ENCODE results near the gene GIMAP8.

DNA sequence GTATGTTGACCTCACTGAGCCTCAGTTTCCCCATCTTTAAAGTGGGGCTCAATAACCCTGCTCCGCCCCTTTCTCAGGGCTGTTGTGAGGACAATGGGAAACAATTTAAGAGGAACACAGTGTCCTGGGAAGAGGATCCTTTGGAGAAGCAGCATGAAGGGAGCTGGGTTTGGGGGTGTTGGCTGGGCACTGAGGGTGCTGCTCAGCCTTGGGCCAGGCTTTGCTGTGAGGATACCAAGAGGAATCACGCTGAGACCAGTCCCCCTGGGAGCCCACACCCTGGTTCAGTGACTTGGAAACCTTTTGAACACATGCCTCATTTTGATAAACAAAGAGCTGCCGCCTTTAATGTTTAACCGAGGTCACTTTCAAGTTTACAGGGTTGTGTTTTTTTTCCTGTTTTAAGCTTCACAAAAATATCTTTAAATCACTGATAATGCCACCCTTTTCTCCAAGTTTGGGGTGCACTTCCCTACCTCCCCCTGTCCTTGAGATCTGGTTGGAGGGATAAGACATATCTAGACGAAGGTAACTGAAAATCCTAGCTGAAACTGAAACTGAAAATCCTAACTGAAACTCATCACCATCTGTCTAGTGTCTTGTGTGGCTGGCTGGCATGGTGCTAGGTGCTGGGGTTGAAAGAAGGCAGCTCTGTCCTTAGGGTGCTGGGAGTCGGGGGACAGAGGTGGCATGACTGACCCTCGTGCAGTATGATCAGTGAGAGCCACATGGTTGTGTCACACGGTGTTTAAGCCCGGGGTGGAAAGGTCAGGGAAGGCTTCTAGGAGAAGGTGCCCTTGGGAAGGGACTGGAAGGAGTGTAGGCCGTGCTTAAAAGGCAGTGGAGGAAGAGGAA lies 43.6 kb upstream of the GIMAP8 start:
- TF ChIP-seq, protein P1, sequence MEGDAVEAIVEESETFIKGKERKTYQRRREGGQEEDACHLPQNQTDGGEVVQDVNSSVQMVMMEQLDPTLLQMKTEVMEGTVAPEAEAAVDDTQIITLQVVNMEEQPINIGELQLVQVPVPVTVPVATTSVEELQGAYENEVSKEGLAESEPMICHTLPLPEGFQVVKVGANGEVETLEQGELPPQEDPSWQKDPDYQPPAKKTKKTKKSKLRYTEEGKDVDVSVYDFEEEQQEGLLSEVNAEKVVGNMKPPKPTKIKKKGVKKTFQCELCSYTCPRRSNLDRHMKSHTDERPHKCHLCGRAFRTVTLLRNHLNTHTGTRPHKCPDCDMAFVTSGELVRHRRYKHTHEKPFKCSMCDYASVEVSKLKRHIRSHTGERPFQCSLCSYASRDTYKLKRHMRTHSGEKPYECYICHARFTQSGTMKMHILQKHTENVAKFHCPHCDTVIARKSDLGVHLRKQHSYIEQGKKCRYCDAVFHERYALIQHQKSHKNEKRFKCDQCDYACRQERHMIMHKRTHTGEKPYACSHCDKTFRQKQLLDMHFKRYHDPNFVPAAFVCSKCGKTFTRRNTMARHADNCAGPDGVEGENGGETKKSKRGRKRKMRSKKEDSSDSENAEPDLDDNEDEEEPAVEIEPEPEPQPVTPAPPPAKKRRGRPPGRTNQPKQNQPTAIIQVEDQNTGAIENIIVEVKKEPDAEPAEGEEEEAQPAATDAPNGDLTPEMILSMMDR (IDR thresholded peaks at IDR 0.05; ENCODE audit: low read length) = no peak
- no peak for TF ChIP-seq EZH2 (IDR thresholded peaks at IDR 0.05; ENCODE audit: borderline replicate concordance, low read length)

Measured in OCI-LY1 (cell line).